HT1080 (cell line): ENCODE results near the gene NR5A2. TPM values are rescaled to one million over a fixed set of nuclear protein-coding genes. Genes with fewer than 3 reads are reported as not detected.

Experiments
- DNase-seq: peaks from one replicate; pipeline ENCODE4 v3.0.0-alpha.2; 2015; ENCODE audit warnings: low read depth
- small RNA-seq: library from RNA; depleted of rRNA; stranded (forward); fragments of <200 nt; gene quantifications from one replicate; pipeline ENCODE3, GENCODE V24; 2014
- total RNA-seq: library from RNA; depleted of rRNA; stranded (reverse); fragments of >200 nt; shearing (Covaris generic); gene quantifications from 2 replicates; pipeline ENCODE4 v1.2.3, GENCODE V29; 2014

Gene NR5A2
- total RNA-seq, 1 experiment from 2014 or later = 0.19 TPM

- DNase-seq = no peak
Observed at GRCh38 chr1:200194477-200194876, 167.0 kb downstream of the NR5A2 start.

DNA sequence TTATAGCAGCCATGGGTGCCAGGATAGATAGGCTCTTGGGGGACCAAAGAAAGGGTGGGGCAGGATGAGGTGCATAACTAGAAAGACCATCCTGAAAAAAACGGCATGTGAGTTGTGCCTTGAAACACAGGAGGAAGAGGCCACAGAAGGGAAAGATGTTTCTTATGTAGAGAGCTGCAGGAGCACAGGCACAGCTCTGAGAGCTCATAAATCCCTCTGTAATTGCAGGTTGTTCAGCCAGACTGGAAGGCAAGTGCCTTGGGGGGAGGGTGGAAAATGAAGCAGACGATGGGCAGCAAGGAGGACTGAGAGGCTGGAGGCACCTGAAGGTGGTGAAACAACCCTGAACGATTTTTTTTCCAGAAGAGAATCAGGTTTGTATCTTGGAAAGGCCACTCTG is 170.7 kb downstream of the NR5A2 start:
- DNase-seq = no peak

DNA sequence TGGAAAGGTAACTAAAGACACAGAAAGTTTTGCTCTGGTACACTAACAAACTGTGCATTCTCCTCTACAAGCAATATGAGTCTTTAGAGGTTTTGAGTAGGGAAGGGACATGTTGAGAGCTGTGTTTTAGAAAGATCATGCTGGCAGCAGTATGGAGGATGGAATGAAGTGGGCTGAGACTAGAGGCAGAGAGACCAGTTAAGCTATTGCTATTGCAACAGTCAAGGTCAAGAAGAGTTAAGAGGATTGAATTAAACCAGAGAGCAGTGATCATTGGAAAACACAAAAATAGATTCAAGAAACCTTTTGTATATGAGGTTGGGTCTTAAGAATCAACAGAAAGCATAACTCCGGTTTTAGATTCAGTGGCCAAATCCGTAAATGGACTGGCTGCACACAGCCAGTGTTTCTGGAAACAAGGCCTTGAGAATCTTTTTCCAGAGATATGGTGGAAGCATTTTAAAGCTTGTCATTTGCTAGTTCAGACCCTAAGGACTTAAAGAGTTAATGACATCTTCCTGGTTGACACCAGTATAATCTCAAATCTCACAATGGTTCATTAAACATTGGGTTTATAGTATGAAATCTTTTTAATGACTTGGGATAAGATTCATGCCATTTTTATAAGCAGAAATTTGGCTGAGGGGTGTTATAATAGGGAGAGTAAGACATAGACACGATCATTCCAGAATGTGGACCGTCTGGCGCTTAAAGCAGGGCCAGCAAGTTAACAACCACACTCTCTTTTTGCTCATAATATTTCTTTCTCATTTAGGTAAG is 177.9 kb downstream of the NR5A2 start:
- DNase-seq = no peak

- DNase-seq = peak; percentile 84
Observed at GRCh38 chr1:200206340-200206739, 178.8 kb downstream of the NR5A2 start.

DNA sequence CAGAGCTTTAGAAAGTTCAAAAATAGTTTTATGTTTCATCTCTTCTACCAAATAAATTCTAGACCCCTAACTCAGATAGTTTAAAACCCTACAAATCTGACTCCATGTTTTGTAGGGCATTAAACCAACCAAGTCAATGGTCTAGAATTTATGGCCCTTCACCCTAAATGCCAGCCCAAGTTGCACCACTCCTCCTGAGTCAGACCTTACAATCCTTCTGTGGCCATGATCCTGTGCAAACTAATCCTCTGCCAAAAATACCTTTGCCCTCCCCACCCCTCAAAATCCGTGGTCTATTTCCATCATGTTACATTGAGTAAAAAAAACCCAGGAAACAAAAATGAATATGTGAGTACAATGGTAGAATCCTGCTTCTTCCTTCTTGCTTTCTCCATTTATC is 179.3 kb downstream of the NR5A2 start:
- peak; percentile 34 for DNase-seq

GRCh38 chr1:200207711-200208126 is 180.2 kb downstream of the NR5A2 start:
- DNase-seq = peak; percentile 61

- DNase-seq = peak; percentile 64
Observed at GRCh38 chr1:200211157-200211556, 183.6 kb downstream of the NR5A2 start.

DNA sequence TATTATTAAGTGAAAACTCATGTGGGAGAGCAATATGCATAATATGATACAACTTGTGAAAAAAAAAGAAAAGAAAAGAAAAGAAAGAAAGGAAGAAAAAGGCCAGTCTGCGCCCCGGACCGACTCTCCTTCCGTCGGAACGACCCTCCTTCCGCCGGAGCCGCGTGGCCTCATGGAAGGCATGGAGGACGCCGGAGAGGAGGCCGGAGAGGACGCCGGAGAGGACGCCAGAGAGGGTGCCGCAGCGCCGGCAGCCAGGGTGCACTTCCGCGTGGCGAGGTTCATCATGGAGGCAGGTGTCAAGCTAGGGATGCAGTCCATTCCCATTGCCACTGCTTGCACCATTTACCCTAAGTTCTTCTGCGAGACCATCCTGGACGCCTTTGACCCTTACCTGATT is 185.9 kb downstream of the NR5A2 start:
- no peak for DNase-seq

GRCh38 chr1:200213921-200214320 is 186.4 kb downstream of the NR5A2 start:
- DNase-seq = no peak

DNA sequence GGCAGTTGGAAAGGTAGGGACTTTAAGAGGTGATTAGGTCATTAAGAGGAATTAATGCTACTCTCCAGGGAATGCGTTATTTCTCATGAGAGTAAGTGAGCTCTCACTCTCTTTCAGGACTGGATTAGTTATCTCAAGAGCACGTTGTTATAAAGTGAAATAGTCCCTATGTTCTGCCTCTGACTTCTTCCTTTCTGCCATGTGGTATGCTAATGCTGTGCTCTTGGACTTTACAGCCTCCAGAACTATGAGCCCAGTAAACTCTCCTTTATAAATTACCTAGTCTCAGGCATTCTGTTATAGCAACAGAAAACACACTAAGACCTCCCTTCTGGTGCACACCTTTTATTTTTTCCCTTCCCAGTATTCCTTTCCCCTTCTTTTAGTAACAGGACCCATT is 187.8 kb downstream of the NR5A2 start:
- no peak for DNase-seq

- no peak for DNase-seq
Observed at GRCh38 chr1:200217703-200218102, 190.2 kb downstream of the NR5A2 start.

- DNase-seq = no peak
Observed at GRCh38 chr1:200221614-200222282, 194.2 kb downstream of the NR5A2 start.

- no peak for DNase-seq
Observed at GRCh38 chr1:200223207-200223606, 195.7 kb downstream of the NR5A2 start.

DNA sequence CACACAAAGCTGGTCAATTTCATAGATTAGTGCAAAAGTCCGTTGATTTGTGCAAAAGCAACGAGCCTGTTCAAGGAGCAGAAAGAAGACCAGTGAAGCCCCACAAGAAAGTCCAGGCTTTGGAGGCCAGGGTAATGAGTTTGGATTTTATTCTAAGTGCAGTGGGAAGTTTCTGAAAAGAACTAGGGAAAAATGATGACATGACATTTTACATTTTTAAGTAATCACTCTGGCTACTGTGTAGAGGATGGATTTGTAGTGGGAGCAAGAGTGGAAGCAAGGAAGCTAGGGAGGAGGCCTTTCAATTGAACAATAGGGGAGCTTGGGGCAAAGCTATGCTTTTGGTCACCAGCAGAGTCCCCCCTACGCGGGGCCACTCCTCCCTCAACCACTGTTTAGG is 196.1 kb downstream of the NR5A2 start:
- DNase-seq = no peak

DNA sequence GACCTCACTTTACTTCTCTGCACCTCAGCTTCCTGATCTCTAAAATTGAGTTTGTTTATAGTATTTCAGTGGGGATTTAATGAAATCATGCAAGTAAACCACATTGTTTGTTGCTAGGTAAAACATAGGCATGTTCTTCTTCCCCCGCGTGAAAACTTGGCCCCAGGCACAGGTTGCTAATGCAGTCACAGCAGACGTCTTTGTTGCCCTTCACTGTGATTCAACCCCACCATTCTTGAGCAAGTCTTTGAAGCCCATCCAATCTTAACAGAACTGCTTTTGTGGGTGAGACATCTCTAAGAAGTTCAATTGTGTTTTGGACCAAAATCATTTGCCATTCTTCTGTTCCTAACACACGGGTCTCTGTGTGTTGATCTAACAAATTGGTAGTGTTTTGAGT is 196.8 kb downstream of the NR5A2 start:
- no peak for DNase-seq

GRCh38 chr1:200226268-200226968 is 198.9 kb downstream of the NR5A2 start:
- peak; percentile 15 for DNase-seq

DNA sequence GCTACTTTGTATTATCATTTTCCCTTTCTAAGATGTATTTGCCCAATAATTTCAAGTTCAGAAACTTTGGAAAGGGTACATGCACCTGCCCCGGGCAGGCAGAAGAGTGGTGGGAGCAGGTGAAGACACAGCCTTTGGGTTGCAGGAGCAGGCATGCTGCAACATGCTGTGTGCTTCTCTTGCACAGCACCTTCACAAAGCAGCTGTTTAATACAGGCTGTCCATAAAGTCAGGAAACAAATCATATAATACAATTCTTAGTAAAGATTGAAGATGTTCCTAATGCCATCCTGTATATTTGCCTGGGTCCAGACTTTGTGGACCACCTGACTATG is 199.4 kb downstream of the NR5A2 start:
- DNase-seq = no peak

Small RNA genes within 50 kb of the gene (small RNA-seq; reads per million reads assigned to genes)
- gene RNU6-570P (not detected), gene RNU6-609P (not detected), gene RNU6-716P (not detected)
